ENCODE data around the gene ELMOD1.

ELMOD1 gene

GRCh38 chr11:107646783-107647182 is 55.8 kb downstream of the ELMOD1 start:
- DNase-seq (ENCODE audit: insufficient read length, low spot score) (no peak), FAIRE-seq (no peak)
- TF ChIP-seq POLR2A (IDR thresholded peaks at IDR 0.05; ENCODE audit: low read depth, low read length) = no peak

- DNase-seq (ENCODE audit: insufficient read length, low spot score) = no peak
- no peak for FAIRE-seq
- TF ChIP-seq POLR2A (IDR thresholded peaks at IDR 0.05; ENCODE audit: low read depth, low read length) = no peak
These were observed 57.3 kb downstream of the ELMOD1 start for GRCh38 chr11:107648242-107648641.

- no peak for DNase-seq (ENCODE audit: insufficient read length, low spot score)
- no peak for TF ChIP-seq POLR2A (IDR thresholded peaks at IDR 0.05; ENCODE audit: low read depth, low read length)
- FAIRE-seq = no peak
These were observed 60.7 kb downstream of the ELMOD1 start for GRCh38 chr11:107651672-107652071.

GRCh38 chr11:107653076-107653475 is 62.1 kb downstream of the ELMOD1 start:
- DNase-seq (ENCODE audit: insufficient read length, low spot score) (no peak), FAIRE-seq (no peak)
- no peak for TF ChIP-seq POLR2A (IDR thresholded peaks at IDR 0.05; ENCODE audit: low read depth, low read length)

- no peak for TF ChIP-seq POLR2A (IDR thresholded peaks at IDR 0.05; ENCODE audit: low read depth, low read length)
- FAIRE-seq (no peak), DNase-seq (ENCODE audit: insufficient read length, low spot score) (no peak)
These were observed 64.7 kb downstream of the ELMOD1 start for GRCh38 chr11:107655602-107656001.

- no peak for FAIRE-seq
- no peak for TF ChIP-seq POLR2A (IDR thresholded peaks at IDR 0.05; ENCODE audit: low read depth, low read length)
- no peak for DNase-seq (ENCODE audit: insufficient read length, low spot score)
These were observed 68.4 kb downstream of the ELMOD1 start for GRCh38 chr11:107659310-107659709.

- FAIRE-seq = no peak
- DNase-seq (ENCODE audit: insufficient read length, low spot score) = no peak
- TF ChIP-seq POLR2A (IDR thresholded peaks at IDR 0.05; ENCODE audit: low read depth, low read length) = no peak
These were observed 69.1 kb downstream of the ELMOD1 start for GRCh38 chr11:107660066-107660465.

- no peak for TF ChIP-seq POLR2A (IDR thresholded peaks at IDR 0.05; ENCODE audit: low read depth, low read length)
- FAIRE-seq (no peak), DNase-seq (ENCODE audit: insufficient read length, low spot score) (no peak)
These were observed 70.7 kb downstream of the ELMOD1 start for GRCh38 chr11:107661656-107662055.

GRCh38 chr11:107665018-107665417 is 74.1 kb downstream of the ELMOD1 start:
- FAIRE-seq = no peak
- no peak for TF ChIP-seq POLR2A (IDR thresholded peaks at IDR 0.05; ENCODE audit: low read depth, low read length)
- DNase-seq (ENCODE audit: insufficient read length, low spot score) = no peak

- DNase-seq (ENCODE audit: insufficient read length, low spot score) (no peak), FAIRE-seq (no peak)
- TF ChIP-seq POLR2A (IDR thresholded peaks at IDR 0.05; ENCODE audit: low read depth, low read length) = no peak
These were observed 76.1 kb downstream of the ELMOD1 start for GRCh38 chr11:107666911-107667613.

GRCh38 chr11:107669191-107669740 is 78.3 kb downstream of the ELMOD1 start:
- DNase-seq (ENCODE audit: insufficient read length, low spot score) (no peak), FAIRE-seq (no peak)
- no peak for TF ChIP-seq POLR2A (IDR thresholded peaks at IDR 0.05; ENCODE audit: low read depth, low read length)

- FAIRE-seq = no peak
These were observed 79.1 kb downstream of the ELMOD1 start for GRCh38 chr11:107669893-107670601.

GRCh38 chr11:107675902-107676301 is 85.0 kb downstream of the ELMOD1 start:
- no peak for TF ChIP-seq POLR2A (IDR thresholded peaks at IDR 0.05; ENCODE audit: low read depth, low read length)
- no peak for DNase-seq (ENCODE audit: insufficient read length, low spot score)
- no peak for FAIRE-seq

More at GRCh38 chr11:107669893-107670601, 79.1 kb downstream of the ELMOD1 start:
- no peak for TF ChIP-seq POLR2A (IDR thresholded peaks at IDR 0.05; ENCODE audit: low read depth, low read length)
- DNase-seq (ENCODE audit: insufficient read length, low spot score) = no peak

GRCh38 chr11:107676336-107677057 is 85.5 kb downstream of the ELMOD1 start:
- FAIRE-seq = no peak
- no peak for DNase-seq (ENCODE audit: insufficient read length, low spot score)
- TF ChIP-seq POLR2A (IDR thresholded peaks at IDR 0.05; ENCODE audit: low read depth, low read length) = no peak

All from H54 (cell line).